ENCODE results near the gene FRMPD4. TPM values are rescaled to one million over a fixed set of nuclear protein-coding genes. Genes with fewer than 3 reads are reported as not detected.
"Not testable (repeated sequence)": the region's sequence is repeated elsewhere in the genome, so short reads cannot be mapped to it uniquely, and the experiment has no call there.

The FRMPD4 gene
- total RNA-seq, 2 donors from 2014 or later: not detected

GRCh38 chrX:12159799-12160198 lies 21.5 kb downstream of the FRMPD4 start:
- no peak overlapping the region for H3K27ac Mint-ChIP-seq
- H3K9me3 Mint-ChIP-seq: no peaks in the 10 kb centered on the region
- H3K4me1 Mint-ChIP-seq: no peaks in the 10 kb centered on the region
- ATAC-seq (replicated peaks): no peak
- H3K4me3 Mint-ChIP-seq: no peak overlapping the region
- no peaks in the 10 kb centered on the region for H3K27me3 Mint-ChIP-seq
- H3K36me3 Mint-ChIP-seq (ENCODE audit: low read depth): no peaks in the 10 kb centered on the region

GRCh38 chrX:12162420-12162819 lies 24.1 kb downstream of the FRMPD4 start:
- H3K4me1 Mint-ChIP-seq: no peaks in the 10 kb centered on the region
- H3K27me3 Mint-ChIP-seq: no peaks in the 10 kb centered on the region
- H3K36me3 Mint-ChIP-seq (ENCODE audit: low read depth): no peaks in the 10 kb centered on the region
- no peak overlapping the region for H3K27ac Mint-ChIP-seq
- ATAC-seq (replicated peaks): no peak
- no peak overlapping the region for H3K4me3 Mint-ChIP-seq
- no peaks in the 10 kb centered on the region for H3K9me3 Mint-ChIP-seq

GRCh38 chrX:12164180-12164579 lies 25.9 kb downstream of the FRMPD4 start:
- H3K4me1 Mint-ChIP-seq: not testable (repeated sequence)

DNA sequence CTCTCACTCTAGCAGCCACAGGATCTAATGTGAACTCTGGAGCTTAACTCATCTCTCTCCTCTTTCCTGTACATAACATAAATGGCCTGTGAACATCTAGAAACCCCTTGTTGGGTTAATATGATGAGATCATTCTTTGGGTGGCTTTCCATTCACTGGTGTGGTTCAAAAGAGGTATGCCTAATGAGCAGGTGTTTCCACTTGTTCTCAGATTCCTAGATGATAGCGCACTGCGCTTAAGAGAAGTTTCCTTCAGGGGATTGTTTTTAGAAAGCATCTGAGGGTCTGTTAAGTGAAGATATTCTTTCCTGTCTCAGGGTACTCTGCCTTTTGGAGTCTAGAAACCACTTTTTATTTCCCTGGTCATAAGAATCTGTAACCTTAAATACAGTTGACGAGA lies 32.5 kb downstream of the FRMPD4 start:
- Mint-ChIP-seq H3K9me3 (no peaks in the 10 kb centered on the region), H3K4me3 (no peak overlapping the region), H3K4me1 (no peaks in the 10 kb centered on the region), H3K36me3 (ENCODE audit: low read depth) (no peaks in the 10 kb centered on the region), H3K27me3 (no peaks in the 10 kb centered on the region), H3K27ac (no peak overlapping the region)
- no peak for ATAC-seq (replicated peaks)

More at GRCh38 chrX:12164180-12164579, 25.9 kb downstream of the FRMPD4 start:
- H3K27me3 Mint-ChIP-seq; H3K9me3 Mint-ChIP-seq; H3K27ac Mint-ChIP-seq; H3K36me3 Mint-ChIP-seq (ENCODE audit: low read depth); ATAC-seq (replicated peaks); H3K4me3 Mint-ChIP-seq: not testable (repeated sequence)

GRCh38 chrX:12174358-12174757 lies 36.1 kb downstream of the FRMPD4 start:
- Mint-ChIP-seq H3K36me3 (ENCODE audit: low read depth) (no peaks in the 10 kb centered on the region), H3K27ac (no peak overlapping the region), H3K4me1 (no peaks in the 10 kb centered on the region), H3K4me3 (no peak overlapping the region), H3K27me3 (no peaks in the 10 kb centered on the region), H3K9me3 (no peaks in the 10 kb centered on the region)
- ATAC-seq (replicated peaks): no peak

- Mint-ChIP-seq H3K4me1 (no peaks in the 10 kb centered on the region), H3K27me3 (no peaks in the 10 kb centered on the region), H3K4me3 (no peak overlapping the region), H3K9me3 (no peaks in the 10 kb centered on the region), H3K36me3 (ENCODE audit: low read depth) (no peaks in the 10 kb centered on the region), H3K27ac (no peak overlapping the region)
- no peak for ATAC-seq (replicated peaks)
Measured at GRCh38 chrX:12197030-12197429, 58.8 kb downstream of the FRMPD4 start.

DNA sequence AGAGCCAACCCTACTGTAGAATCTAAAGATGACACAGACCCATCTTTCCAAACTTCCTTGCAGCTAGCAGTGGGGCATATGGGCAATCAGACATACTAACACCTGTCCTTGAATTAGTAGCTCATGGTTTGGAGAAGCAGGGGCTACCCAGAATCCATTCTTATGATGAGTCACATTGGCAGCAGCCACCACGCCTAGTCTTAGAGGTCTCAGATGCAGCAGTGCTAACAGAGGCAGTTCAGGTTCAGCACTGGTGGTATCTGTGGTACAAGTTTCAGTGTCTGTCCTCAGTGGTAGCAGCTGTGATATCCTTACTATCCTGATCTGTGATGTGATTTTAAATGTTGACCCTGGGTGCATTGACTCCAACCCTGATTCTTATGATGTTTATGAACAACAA lies 68.1 kb downstream of the FRMPD4 start:
- no peak for ATAC-seq (replicated peaks)
- no peaks in the 10 kb centered on the region for H3K9me3 Mint-ChIP-seq
- no peaks in the 10 kb centered on the region for H3K36me3 Mint-ChIP-seq (ENCODE audit: low read depth)
- H3K27me3 Mint-ChIP-seq: no peaks in the 10 kb centered on the region
- H3K4me3 Mint-ChIP-seq: no peak overlapping the region
- no peak overlapping the region for H3K27ac Mint-ChIP-seq
- no peaks in the 10 kb centered on the region for H3K4me1 Mint-ChIP-seq

DNA sequence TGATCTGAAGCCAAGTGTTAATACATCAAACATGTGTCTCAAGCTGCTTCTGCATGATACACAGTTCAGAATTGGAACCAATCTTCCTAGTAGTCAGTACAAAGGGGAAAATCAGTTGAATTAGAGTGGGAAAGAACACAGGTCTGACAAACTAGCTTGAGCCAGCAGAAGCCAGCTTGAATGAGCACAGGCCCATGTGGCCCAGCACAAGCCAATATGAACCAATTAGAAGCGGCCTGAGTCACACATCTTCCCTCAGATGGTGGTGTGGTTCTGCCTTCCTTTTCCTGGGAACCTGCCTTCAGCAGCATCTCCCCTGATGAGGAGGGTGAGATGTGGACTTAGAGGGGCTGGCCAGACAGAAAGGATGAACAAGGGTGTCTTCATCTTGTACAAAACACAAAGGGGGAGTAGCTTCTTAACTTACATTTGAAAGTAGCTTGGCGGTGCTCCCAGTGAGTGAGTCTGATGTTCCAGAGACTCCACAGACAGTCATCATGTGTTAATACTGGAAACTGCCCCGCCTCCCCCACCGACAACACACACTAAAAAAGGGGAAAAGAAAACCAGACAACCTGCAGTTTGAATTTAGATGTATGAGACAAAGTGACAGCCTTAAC lies 72.0 kb downstream of the FRMPD4 start:
- no peak overlapping the region for H3K4me3 Mint-ChIP-seq
- no peak overlapping the region for H3K27ac Mint-ChIP-seq
- no peaks in the 10 kb centered on the region for H3K27me3 Mint-ChIP-seq
- no peak for ATAC-seq (replicated peaks)
- no peaks in the 10 kb centered on the region for H3K9me3 Mint-ChIP-seq
- no peaks in the 10 kb centered on the region for H3K4me1 Mint-ChIP-seq
- H3K36me3 Mint-ChIP-seq (ENCODE audit: low read depth): no peaks in the 10 kb centered on the region

DNA sequence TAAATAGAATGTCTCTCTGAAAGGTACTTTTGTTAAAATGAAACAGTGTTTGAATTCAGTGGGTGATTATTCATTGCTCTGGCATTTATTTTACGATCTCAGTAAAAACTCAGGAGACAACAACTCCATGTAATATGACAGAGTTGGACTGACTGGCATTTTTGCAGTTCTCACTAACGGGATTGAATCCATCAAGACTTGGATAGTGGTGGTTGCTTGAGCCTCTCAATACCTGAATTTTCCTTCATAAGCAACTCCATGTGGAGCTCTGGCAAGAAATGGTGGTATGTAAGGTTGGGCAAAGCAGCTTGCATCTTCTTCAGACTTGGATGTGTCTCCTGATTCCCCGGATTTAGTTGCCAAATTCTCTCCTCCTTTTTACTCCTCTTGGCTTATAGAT lies 72.7 kb downstream of the FRMPD4 start:
- Mint-ChIP-seq H3K4me3 (no peak overlapping the region), H3K27ac (no peak overlapping the region), H3K27me3 (no peaks in the 10 kb centered on the region), H3K4me1 (no peaks in the 10 kb centered on the region), H3K36me3 (ENCODE audit: low read depth) (no peaks in the 10 kb centered on the region), H3K9me3 (no peaks in the 10 kb centered on the region)
- no peak for ATAC-seq (replicated peaks)

GRCh38 chrX:12223650-12224049 lies 85.4 kb downstream of the FRMPD4 start:
- Mint-ChIP-seq H3K27ac (no peak overlapping the region), H3K36me3 (ENCODE audit: low read depth) (no peaks in the 10 kb centered on the region), H3K9me3 (no peaks in the 10 kb centered on the region), H3K4me3 (no peak overlapping the region), H3K4me1 (no peaks in the 10 kb centered on the region), H3K27me3 (no peaks in the 10 kb centered on the region)
- no peak for ATAC-seq (replicated peaks)

GRCh38 chrX:12225107-12225506 lies 86.8 kb downstream of the FRMPD4 start:
- H3K9me3 Mint-ChIP-seq: no peaks in the 10 kb centered on the region
- H3K27ac Mint-ChIP-seq: no peak overlapping the region
- no peaks in the 10 kb centered on the region for H3K4me1 Mint-ChIP-seq
- H3K4me3 Mint-ChIP-seq: no peak overlapping the region
- ATAC-seq (replicated peaks): no peak
- H3K27me3 Mint-ChIP-seq: no peaks in the 10 kb centered on the region
- no peaks in the 10 kb centered on the region for H3K36me3 Mint-ChIP-seq (ENCODE audit: low read depth)

DNA sequence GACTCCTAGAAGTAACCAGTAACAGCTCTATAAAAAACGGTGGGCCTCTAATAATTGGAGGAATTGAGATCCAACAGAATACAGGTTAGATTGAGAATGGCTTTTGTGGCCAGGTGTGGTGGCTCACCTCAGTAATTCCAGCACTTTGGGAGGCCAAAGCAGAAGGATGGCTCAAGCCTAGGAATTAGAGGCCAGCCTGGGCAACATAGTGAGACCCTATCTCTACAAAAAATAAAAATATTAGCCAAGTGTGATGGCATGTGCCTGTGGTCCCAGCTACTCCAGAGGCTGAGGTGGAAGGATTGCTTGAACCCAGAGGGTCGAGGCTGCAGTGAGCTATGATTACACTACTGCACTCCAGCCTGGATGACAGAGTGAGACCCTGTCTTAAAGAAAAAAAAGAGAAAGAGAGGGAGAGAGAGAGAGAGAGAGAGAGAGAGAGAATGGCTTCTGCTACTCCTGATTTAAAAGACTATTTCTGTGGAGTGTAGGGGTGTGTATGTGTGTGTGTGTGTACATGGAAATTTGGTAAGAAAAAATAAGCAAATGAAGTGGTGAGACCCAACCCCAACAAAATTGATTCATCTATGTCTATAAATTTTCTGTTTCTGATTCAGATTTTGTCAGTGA lies 89.3 kb downstream of the FRMPD4 start:
- H3K4me3 Mint-ChIP-seq: no peak overlapping the region
- no peaks in the 10 kb centered on the region for H3K36me3 Mint-ChIP-seq (ENCODE audit: low read depth)
- no peak for ATAC-seq (replicated peaks)
- H3K27me3 Mint-ChIP-seq: no peaks in the 10 kb centered on the region
- H3K27ac Mint-ChIP-seq: no peak overlapping the region
- H3K9me3 Mint-ChIP-seq: no peaks in the 10 kb centered on the region
- no peaks in the 10 kb centered on the region for H3K4me1 Mint-ChIP-seq

DNA sequence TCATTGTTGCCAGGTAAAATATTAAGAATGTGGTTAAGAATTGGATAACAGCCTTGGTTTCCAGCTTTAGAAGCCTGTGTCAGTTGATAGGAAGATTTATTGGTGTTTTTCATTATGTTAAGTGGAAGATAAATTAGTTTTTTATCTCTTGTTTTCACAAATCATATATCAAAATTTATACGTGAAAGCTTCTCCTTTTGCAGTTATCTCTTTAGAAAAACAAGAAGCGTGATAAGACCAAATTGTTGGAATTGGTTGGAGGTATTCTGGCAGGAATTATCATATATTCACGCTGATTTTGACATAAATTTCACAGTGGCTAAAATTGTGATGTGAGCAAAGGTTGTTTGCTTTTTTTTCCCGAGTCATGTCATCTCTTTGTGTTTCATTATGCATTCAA lies 90.6 kb downstream of the FRMPD4 start:
- no peaks in the 10 kb centered on the region for H3K4me1 Mint-ChIP-seq
- no peak overlapping the region for H3K4me3 Mint-ChIP-seq
- H3K27ac Mint-ChIP-seq: no peak overlapping the region
- H3K9me3 Mint-ChIP-seq: no peaks in the 10 kb centered on the region
- H3K36me3 Mint-ChIP-seq (ENCODE audit: low read depth): no peaks in the 10 kb centered on the region
- H3K27me3 Mint-ChIP-seq: no peaks in the 10 kb centered on the region
- no peak for ATAC-seq (replicated peaks)

GRCh38 chrX:12229986-12230385 lies 91.7 kb downstream of the FRMPD4 start:
- H3K4me3 Mint-ChIP-seq: no peak overlapping the region
- no peak overlapping the region for H3K27ac Mint-ChIP-seq
- no peaks in the 10 kb centered on the region for H3K27me3 Mint-ChIP-seq
- H3K4me1 Mint-ChIP-seq: no peaks in the 10 kb centered on the region
- no peaks in the 10 kb centered on the region for H3K9me3 Mint-ChIP-seq
- no peak for ATAC-seq (replicated peaks)
- H3K36me3 Mint-ChIP-seq (ENCODE audit: low read depth): no peaks in the 10 kb centered on the region

- Mint-ChIP-seq H3K27me3 (no peaks in the 10 kb centered on the region), H3K9me3 (no peaks in the 10 kb centered on the region), H3K4me3 (no peak overlapping the region), H3K4me1 (no peaks in the 10 kb centered on the region), H3K36me3 (ENCODE audit: low read depth) (no peaks in the 10 kb centered on the region), H3K27ac (no peak overlapping the region)
- no peak for ATAC-seq (replicated peaks)
Measured at GRCh38 chrX:12234534-12235329, 96.5 kb downstream of the FRMPD4 start.

All from activated T-helper 17 cell treated with anti-CD3 and anti-CD28 coated beads, Interleukin-2, amount 50 U/mL, for 72 hours (primary cell).